GM19467 (cell line): ENCODE results near the gene TCERG1L.
"Not testable (repeated sequence)": the region's sequence is repeated elsewhere in the genome, so short reads cannot be mapped to it uniquely, and the experiment has no call there.

Experiments
- ATAC-seq: cut with Tn5 transposase; IDR thresholded peaks from one replicate; pipeline ENCODE4 v1.9.1; 2021; ENCODE audit warnings: mild to moderate bottlenecking, moderate library complexity; ENCODE audit not compliant: unreplicated experiment

Gene TCERG1L

GRCh38 chr10:131311661-131312477 lies at the start of gene TCERG1L:
TSS of gene TCERG1L (minus strand) at chr10:131311721. CDS start at chr10:131311635, 86 bp downstream.
- no peak for ATAC-seq

GRCh38 chr10:131358741-131359442 lies 47.4 kb upstream of the TCERG1L start:
- ATAC-seq = no peak

GRCh38 chr10:131356442-131356841 lies 44.9 kb upstream of the TCERG1L start:
- no peak for ATAC-seq

GRCh38 chr10:131355881-131356280 lies 44.4 kb upstream of the TCERG1L start:
- no peak for ATAC-seq

GRCh38 chr10:131355056-131355455 lies 43.5 kb upstream of the TCERG1L start:
- ATAC-seq = no peak

GRCh38 chr10:131354380-131354779 lies 42.9 kb upstream of the TCERG1L start:
- ATAC-seq = no peak

GRCh38 chr10:131352765-131353290 lies 41.3 kb upstream of the TCERG1L start:
- no peak for ATAC-seq

- no peak for ATAC-seq
Observed at GRCh38 chr10:131350660-131351059, 39.1 kb upstream of the TCERG1L start.

GRCh38 chr10:131350245-131350644 lies 38.7 kb upstream of the TCERG1L start:
- ATAC-seq = no peak

GRCh38 chr10:131346456-131346855 lies 34.9 kb upstream of the TCERG1L start:
- ATAC-seq = no peak

- no peak for ATAC-seq
Observed at GRCh38 chr10:131345691-131346090, 34.2 kb upstream of the TCERG1L start.

GRCh38 chr10:131344747-131345146 lies 33.2 kb upstream of the TCERG1L start:
- ATAC-seq = no peak

GRCh38 chr10:131337741-131338140 lies 26.2 kb upstream of the TCERG1L start:
- no peak for ATAC-seq

- no peak for ATAC-seq
Observed at GRCh38 chr10:131332821-131333220, 21.3 kb upstream of the TCERG1L start.

- ATAC-seq = no peak
Observed at GRCh38 chr10:131323880-131324279, 12.4 kb upstream of the TCERG1L start.

GRCh38 chr10:131323025-131323424 lies 11.5 kb upstream of the TCERG1L start:
- no peak for ATAC-seq

GRCh38 chr10:131322575-131322974 lies 11.1 kb upstream of the TCERG1L start:
- ATAC-seq = not testable (repeated sequence)

GRCh38 chr10:131320860-131321604 lies 9.5 kb upstream of the TCERG1L start:
- no peak for ATAC-seq

- ATAC-seq = no peak
Observed at GRCh38 chr10:131318814-131319213, 7.3 kb upstream of the TCERG1L start.

GRCh38 chr10:131318291-131318690 lies 6.8 kb upstream of the TCERG1L start:
- no peak for ATAC-seq
